Measurements from ENCODE around the gene MAP3K6. TPM values are rescaled to one million over a fixed set of nuclear protein-coding genes. Genes with fewer than 3 reads are reported as not detected.

Gene MAP3K6, protein sequence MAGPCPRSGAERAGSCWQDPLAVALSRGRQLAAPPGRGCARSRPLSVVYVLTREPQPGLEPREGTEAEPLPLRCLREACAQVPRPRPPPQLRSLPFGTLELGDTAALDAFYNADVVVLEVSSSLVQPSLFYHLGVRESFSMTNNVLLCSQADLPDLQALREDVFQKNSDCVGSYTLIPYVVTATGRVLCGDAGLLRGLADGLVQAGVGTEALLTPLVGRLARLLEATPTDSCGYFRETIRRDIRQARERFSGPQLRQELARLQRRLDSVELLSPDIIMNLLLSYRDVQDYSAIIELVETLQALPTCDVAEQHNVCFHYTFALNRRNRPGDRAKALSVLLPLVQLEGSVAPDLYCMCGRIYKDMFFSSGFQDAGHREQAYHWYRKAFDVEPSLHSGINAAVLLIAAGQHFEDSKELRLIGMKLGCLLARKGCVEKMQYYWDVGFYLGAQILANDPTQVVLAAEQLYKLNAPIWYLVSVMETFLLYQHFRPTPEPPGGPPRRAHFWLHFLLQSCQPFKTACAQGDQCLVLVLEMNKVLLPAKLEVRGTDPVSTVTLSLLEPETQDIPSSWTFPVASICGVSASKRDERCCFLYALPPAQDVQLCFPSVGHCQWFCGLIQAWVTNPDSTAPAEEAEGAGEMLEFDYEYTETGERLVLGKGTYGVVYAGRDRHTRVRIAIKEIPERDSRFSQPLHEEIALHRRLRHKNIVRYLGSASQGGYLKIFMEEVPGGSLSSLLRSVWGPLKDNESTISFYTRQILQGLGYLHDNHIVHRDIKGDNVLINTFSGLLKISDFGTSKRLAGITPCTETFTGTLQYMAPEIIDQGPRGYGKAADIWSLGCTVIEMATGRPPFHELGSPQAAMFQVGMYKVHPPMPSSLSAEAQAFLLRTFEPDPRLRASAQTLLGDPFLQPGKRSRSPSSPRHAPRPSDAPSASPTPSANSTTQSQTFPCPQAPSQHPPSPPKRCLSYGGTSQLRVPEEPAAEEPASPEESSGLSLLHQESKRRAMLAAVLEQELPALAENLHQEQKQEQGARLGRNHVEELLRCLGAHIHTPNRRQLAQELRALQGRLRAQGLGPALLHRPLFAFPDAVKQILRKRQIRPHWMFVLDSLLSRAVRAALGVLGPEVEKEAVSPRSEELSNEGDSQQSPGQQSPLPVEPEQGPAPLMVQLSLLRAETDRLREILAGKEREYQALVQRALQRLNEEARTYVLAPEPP (N-terminal part only)
- 28.3 and 35.2 TPM in 2 replicates for total RNA-seq

DNA sequence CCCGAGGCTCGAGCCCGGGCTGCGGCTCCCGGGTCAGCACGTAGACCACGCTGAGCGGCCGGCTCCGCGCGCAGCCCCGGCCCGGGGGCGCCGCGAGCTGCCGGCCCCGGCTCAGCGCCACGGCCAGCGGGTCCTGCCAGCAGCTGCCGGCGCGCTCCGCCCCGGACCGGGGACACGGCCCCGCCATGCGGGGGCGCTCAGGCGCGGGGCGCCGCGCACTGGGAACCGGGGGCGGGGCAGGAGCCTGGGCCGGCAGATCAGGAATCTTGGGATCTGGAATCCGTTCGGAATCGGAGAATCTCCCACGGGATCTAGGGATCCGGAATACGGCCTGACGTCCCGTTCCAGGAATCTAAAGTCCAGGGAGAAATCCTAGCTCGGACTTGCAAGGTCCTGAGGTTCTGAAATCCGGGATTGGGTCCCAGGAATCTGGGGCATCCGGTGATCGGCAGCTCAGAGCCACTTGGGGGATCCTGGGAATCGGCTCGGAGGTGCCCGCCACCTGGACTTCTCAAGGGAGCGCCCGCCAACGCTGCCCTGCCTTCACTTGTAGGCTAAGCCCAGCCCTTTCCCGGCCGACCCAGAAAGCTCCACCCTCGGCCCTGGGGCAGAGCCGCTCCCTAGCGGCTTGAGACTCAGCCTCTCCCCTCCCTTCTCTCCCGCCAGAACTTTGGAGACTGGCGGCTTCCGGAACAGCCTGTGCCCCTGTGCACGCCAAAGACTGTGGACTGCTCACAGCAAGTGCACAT, at the start of gene MAP3K6:
TSS of gene MAP3K6 (minus strand) at position 551 of the 749 bp plus-strand sequence. CDS start at position 187, 364 bp downstream.

DNA sequence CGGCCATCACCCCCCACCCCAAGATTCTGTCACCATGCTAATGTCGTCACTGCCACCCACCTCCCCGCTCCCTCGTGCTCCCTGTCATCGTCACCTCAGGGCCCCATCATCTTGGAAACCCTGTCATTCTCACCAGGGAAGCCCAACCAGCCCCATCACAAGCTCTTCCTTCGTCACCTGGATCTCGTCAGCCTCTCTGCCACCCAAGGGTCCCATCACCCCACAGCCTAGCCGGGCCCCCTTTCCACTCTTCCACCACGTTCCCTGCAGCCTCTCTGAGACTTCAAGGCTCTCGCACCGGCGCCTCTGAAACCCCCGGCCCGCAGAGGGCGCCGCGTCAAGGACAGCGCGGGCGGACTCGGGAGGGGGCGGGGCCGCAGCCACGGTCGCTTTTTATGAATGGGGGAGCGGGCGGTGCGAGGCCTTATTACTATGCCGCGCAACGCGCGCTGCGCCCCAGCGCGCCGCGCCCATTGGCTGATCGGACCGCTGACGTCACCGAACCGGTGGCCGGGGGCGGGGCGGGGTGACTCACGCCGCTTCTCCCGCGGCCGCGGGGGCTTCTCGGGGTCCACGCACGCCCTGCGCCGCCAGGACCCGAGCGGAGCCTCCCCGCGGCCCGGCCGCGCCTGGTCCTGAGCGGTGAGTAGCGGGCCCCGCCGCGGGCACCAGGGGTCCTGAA, 25.5 kb upstream of the MAP3K6 start, which contains the start of gene GPR3:
TSS of gene GPR3 (plus strand) at position 527 of the 682 bp plus-strand sequence. CDS start 1,177 bp downstream, outside the sequence.

DNA sequence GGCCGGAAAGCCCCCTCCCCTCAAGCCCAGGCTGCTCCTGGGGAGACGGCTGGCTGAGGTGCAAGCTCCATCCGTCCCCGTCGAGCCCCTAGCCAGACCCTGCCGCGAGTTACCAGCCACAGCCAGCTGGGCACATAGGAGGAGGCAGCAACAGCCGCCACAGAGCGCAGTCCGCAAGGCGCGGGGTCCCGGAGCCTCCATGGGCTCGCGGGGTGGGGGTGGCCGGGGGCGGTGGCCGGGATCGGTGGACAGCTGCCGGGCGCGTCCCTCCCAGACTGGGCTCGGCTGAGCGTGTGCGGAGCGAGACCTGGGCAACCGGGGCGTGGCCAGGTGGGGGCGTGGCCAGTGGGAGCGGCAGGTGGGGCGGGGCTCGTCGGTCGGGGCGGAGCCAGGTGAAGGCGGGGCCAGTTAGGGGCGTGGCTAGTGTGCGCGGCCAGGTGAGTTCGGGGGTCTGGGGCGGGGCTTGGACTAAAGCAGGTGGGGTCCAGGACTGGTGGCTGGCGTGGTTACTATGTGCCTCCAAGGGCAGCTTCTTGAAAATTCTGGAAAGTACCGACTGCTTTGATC, 16.4 kb upstream of the MAP3K6 start, which contains the start of gene CD164L2:
TSS of gene CD164L2 (minus strand) at position 295 of the 567 bp plus-strand sequence. CDS start at position 201, 94 bp downstream.

DNA sequence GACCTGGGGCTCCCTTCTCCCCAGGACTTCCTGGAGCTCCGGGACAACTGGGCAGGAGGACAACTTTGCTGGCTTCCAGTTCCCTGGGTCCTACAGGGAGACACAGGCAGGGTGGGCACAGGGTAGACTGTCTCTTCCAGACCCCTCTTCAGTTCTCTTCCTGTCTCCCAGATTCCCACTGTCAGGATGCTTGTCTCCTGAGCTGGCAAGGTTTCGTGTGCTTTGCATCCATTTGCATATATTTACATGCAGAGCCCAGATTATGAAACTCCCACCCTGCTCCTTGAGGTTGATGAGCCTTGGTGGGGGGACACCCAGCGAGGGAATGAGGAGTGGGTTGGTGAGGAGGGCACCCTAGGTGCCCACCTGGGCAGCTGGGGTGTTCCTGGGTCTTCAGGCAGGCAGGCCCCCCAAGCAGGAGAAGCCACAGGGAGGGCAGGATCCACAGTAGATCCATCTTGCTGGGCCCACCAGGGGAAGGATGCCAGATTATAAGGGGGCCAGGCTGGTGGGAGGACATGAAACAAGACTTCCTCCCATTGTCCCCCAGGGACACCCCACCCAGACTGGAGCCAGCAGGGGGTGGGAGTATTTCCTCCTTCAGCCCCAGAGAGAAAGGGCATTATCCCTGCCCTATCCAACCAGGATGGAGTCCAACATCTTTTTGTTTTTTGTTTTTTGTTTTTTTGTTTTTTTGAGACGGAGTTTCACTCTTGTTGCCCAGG, 7.8 kb upstream of the MAP3K6 start, which contains the start of gene FCN3:
TSS of gene FCN3 (minus strand) at position 463 of the 725 bp plus-strand sequence. CDS start at position 457, 6 bp downstream.

DNA sequence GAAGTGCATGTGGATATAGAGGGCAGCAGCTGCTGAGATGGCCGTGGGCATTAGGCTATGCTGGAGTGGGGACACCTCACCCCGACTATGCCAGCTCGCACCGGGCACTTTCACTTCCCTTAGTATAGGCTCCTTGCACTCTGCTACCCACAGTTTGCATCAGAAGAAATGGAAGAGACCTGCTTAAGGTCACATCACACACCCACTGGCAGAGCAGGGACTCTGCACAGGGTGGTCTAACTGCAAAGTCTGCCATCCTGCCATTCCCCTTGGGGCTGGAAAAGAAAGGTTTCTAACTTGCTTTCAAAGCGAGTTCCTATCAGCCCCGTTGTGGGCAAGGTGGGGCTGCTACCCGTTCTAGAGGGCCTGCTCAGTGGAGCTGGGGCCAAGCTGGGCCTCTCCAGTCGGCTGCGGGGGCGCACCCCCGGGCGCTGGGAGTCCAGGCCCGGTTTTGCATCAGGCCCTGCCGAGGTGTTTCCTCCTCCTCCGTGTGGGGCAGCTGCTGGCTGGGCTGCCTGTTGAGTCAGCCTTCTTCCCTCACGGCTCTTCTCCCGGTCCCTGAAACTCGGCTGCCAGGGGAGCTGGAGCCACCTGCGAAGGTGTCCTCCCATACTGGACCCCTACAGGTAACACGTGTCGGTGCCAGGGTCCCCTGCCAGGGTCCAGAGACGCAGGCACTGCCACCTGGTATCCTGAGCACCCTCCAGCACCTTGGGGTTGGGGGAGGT, 25.1 kb downstream of the MAP3K6 start, which contains the start of gene SYTL1:
TSS of gene SYTL1 (plus strand) at position 498 of the 728 bp plus-strand sequence. CDS start 3,313 bp downstream, outside the sequence.

DNA sequence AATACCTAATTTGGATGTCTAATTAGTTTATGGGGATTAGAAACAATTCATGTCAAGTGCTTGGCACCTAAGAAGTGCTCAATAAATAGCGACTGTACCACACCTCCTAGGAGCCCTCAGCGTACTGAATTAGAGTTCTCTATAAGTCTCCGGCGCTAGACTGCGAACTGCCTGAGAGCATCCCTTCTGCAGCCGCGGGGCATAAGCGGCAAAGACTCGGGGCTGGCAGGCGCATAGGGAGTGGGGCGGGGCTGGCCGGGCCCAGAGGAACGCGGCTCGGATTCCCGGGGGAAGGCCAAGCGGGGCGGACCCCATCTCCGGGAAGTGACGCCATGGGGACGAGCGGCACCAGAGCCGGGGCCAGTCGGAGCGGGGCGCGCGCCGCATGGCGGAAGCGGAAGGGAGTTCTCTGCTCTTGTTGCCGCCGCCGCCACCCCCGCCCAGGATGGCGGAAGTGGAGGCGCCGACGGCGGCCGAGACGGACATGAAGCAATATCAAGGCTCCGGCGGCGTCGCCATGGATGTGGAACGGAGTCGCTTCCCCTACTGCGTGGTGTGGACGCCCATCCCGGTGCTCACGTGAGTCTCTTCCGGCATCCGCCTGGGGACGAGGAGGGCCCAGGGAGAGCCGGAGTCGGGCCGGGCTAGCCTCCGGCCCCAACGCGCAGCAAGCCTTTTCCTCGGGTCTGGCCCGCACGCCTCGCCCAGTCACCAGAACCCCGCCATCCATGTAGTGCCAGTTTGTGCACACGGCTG, 44.8 kb downstream of the MAP3K6 start, which contains the start of gene TMEM222:
TSS of gene TMEM222 (plus strand) at position 351 of the 756 bp plus-strand sequence. CDS start at position 386, 35 bp downstream.

Small RNA genes lying within 50 kb of the gene (small RNA-seq; reads per million reads assigned to genes)
- gene RNU6-48P, result 0.14 reads per million

Other genes with a start within 250 kb of the MAP3K6 start
- 10.0 and 11.4 TPM in 2 replicates for gene SLC9A1, start 211.8 kb downstream of the MAP3K6 start, total RNA-seq
- gene WDTC1, start 132.3 kb downstream of the MAP3K6 start, total RNA-seq, result 19.2 and 20.2 TPM in 2 replicates
- 26.7 and 32.6 TPM in 2 replicates for gene TMEM222, start 44.8 kb downstream of the MAP3K6 start, total RNA-seq
- 165 and 225 TPM in 2 replicates for gene SYTL1, start 24.9 kb downstream of the MAP3K6 start, total RNA-seq
- gene FCN3, start 7.9 kb upstream of the MAP3K6 start, total RNA-seq, result not detected in 2 replicates
- gene CD164L2, start 16.4 kb upstream of the MAP3K6 start, total RNA-seq, result 0.65 and 0.79 TPM in 2 replicates
- 0.11 TPM in 1 of 2 replicates, not detected in the other for gene GPR3, start 25.7 kb upstream of the MAP3K6 start, total RNA-seq
- gene WASF2, start 123.2 kb upstream of the MAP3K6 start, total RNA-seq, result 19.7 and 21.6 TPM in 2 replicates
- 38.1 and 51.8 TPM in 2 replicates for gene AHDC1, start 237.2 kb upstream of the MAP3K6 start, total RNA-seq